SK-N-MC (cell line): ENCODE results near the gene NEGR1.

Experiments
- EZH2 ChIP-seq: fragments of 200-600 bp; sonication (generic); IDR thresholded peaks from one replicate; pipeline ENCODE4 v1.6.1; 2017; ENCODE audit warnings: antibody characterized with exemption
- FOXP2 ChIP-seq: optimal IDR thresholded peaks from 2 replicates; pipeline ENCODE3; 2011; ENCODE audit warnings: mild to moderate bottlenecking, moderate library complexity; ENCODE audit not compliant: insufficient read depth; ENCODE audit errors: extremely low read length, control extremely low read depth
- POLR2AphosphoS5 ChIP-seq: IDR thresholded peaks from 2 replicates; pipeline ENCODE4 v1.6.1; 2012; ENCODE audit warnings: mild to moderate bottlenecking, low read depth, low read length, borderline replicate concordance

- TF ChIP-seq EZH2 (no peak), POLR2AphosphoS5 (no peak), FOXP2 (no peak)
Observed at GRCh38 chr1:71823708-71824305, 458.5 kb downstream of the NEGR1 start.
